Measurements from ENCODE around the gene ADCY5.
"Not testable (repeated sequence)": the region's sequence is repeated elsewhere in the genome, so short reads cannot be mapped to it uniquely, and the experiment has no call there.

ADCY5 gene

GRCh38 chr3:123448536-123449101 is at the start of gene ADCY5:
TSS of gene ADCY5 (minus strand) at chr3:123449090. CDS start at chr3:123448545, 545 bp downstream.
- no peak for DNase-seq (ENCODE audit: low read depth in 2 of 3, low spot score in 1 of 3)

- no peak for DNase-seq (ENCODE audit: low read depth in 2 of 3, low spot score in 1 of 3)
These were observed 45.0 kb upstream of the ADCY5 start for GRCh38 chr3:123493912-123494311.

GRCh38 chr3:123491966-123492587 is 43.2 kb upstream of the ADCY5 start:
- no peak for DNase-seq (ENCODE audit: low read depth in 2 of 3, low spot score in 1 of 3)

GRCh38 chr3:123489400-123490004 is 40.6 kb upstream of the ADCY5 start:
- DNase-seq (ENCODE audit: low read depth in 2 of 3, low spot score in 1 of 3), result peak; percentile 6 to 52 (median 32)

- DNase-seq (ENCODE audit: low read depth in 2 of 3, low spot score in 1 of 3), result no peak
These were observed 39.9 kb upstream of the ADCY5 start for GRCh38 chr3:123488645-123489347.

- not testable (repeated sequence) for DNase-seq (ENCODE audit: low read depth in 2 of 3, low spot score in 1 of 3)
These were observed 38.2 kb upstream of the ADCY5 start for GRCh38 chr3:123487063-123487462.

GRCh38 chr3:123486460-123486859 is 37.6 kb upstream of the ADCY5 start:
- no peak for DNase-seq (ENCODE audit: low read depth in 2 of 3, low spot score in 1 of 3)

GRCh38 chr3:123485551-123485950 is 36.7 kb upstream of the ADCY5 start:
- DNase-seq (ENCODE audit: low read depth in 2 of 3, low spot score in 1 of 3), result no peak

GRCh38 chr3:123483146-123483545 is 34.3 kb upstream of the ADCY5 start:
- DNase-seq (ENCODE audit: low read depth in 2 of 3, low spot score in 1 of 3), result no peak

GRCh38 chr3:123481722-123482457 is 33.0 kb upstream of the ADCY5 start:
- DNase-seq (ENCODE audit: low read depth in 2 of 3, low spot score in 1 of 3), result no peak

- DNase-seq (ENCODE audit: low read depth in 2 of 3, low spot score in 1 of 3), result no peak
These were observed 32.2 kb upstream of the ADCY5 start for GRCh38 chr3:123481071-123481470.

GRCh38 chr3:123480428-123480827 is 31.5 kb upstream of the ADCY5 start:
- DNase-seq (ENCODE audit: low read depth in 2 of 3, low spot score in 1 of 3), result no peak

GRCh38 chr3:123479891-123480290 is 31.0 kb upstream of the ADCY5 start:
- DNase-seq (ENCODE audit: low read depth in 2 of 3, low spot score in 1 of 3), result no peak

- DNase-seq (ENCODE audit: low read depth in 2 of 3, low spot score in 1 of 3), result no peak
These were observed 29.4 kb upstream of the ADCY5 start for GRCh38 chr3:123478314-123478713.

- DNase-seq (ENCODE audit: low read depth in 2 of 3, low spot score in 1 of 3), result no peak
These were observed 28.3 kb upstream of the ADCY5 start for GRCh38 chr3:123476967-123477750.

GRCh38 chr3:123475786-123476185 is 26.9 kb upstream of the ADCY5 start:
- no peak for DNase-seq (ENCODE audit: low read depth in 2 of 3, low spot score in 1 of 3)

GRCh38 chr3:123471106-123471505 is 22.2 kb upstream of the ADCY5 start:
- no peak for DNase-seq (ENCODE audit: low read depth in 2 of 3, low spot score in 1 of 3)

GRCh38 chr3:123469323-123469995 is 20.6 kb upstream of the ADCY5 start:
- no peak for DNase-seq (ENCODE audit: low read depth in 2 of 3, low spot score in 1 of 3)

GRCh38 chr3:123467046-123467445 is 18.2 kb upstream of the ADCY5 start:
- no peak for DNase-seq (ENCODE audit: low read depth in 2 of 3, low spot score in 1 of 3)

- DNase-seq (ENCODE audit: low read depth in 2 of 3, low spot score in 1 of 3), result no peak
These were observed 15.3 kb upstream of the ADCY5 start for GRCh38 chr3:123464211-123464610.
